ENCODE measurements around the gene NLGN1. TPM values are rescaled to one million over a fixed set of nuclear protein-coding genes. Genes with fewer than 3 reads are reported as not detected.

Gene NLGN1
- total RNA-seq, 3 donors from 2014 or later (not counting 1 experiment from before 2014, with no cell fraction given) = not detected

GRCh38 chr3:174253940-174254339 lies 856.4 kb downstream of the NLGN1 start:
- no peaks in the 10 kb centered on the region for H3K27me3 ChIP-seq (ENCODE audit: control insufficient read depth, insufficient read depth, low read length)
- no peaks in the 10 kb centered on the region for H3K9me3 ChIP-seq (ENCODE audit: control insufficient read depth, insufficient read depth, low read length)
- no peak overlapping the region for H3K27ac Mint-ChIP-seq
- DNase-seq (no peak), ATAC-seq (no peak)
- no peak overlapping the region for H3K4me3 Mint-ChIP-seq
- no peaks in the 10 kb centered on the region for H3K27me3 Mint-ChIP-seq (ENCODE audit: low read depth in 2 of 2)
- H3K4me1 Mint-ChIP-seq = no peaks in the 10 kb centered on the region
- H3K27ac ChIP-seq (ENCODE audit: low read length) = no peak overlapping the region
- H3K4me3 ChIP-seq (ENCODE audit: low read length) = no peak overlapping the region
- no peaks in the 10 kb centered on the region for H3K36me3 ChIP-seq (ENCODE audit: control insufficient read depth, insufficient read depth, low read length)
- H3K4me1 ChIP-seq (ENCODE audit: control insufficient read depth, insufficient read depth, low read length) = no peaks in the 10 kb centered on the region
- TF ChIP-seq CTCF (IDR thresholded peaks at IDR 0.05) = no peak
- no peaks in the 10 kb centered on the region for H3K36me3 Mint-ChIP-seq
- intact Hi-C loops (cut with micrococcal nuclease) = no loop called here
- H3K9me3 Mint-ChIP-seq = peaks cover 4 to 12% of the 10 kb centered on the region in 2 donors
- 92% methylated on average over 3 of the region's 4 CpGs for WGBS (ENCODE audit: insufficient coverage)

DNA sequence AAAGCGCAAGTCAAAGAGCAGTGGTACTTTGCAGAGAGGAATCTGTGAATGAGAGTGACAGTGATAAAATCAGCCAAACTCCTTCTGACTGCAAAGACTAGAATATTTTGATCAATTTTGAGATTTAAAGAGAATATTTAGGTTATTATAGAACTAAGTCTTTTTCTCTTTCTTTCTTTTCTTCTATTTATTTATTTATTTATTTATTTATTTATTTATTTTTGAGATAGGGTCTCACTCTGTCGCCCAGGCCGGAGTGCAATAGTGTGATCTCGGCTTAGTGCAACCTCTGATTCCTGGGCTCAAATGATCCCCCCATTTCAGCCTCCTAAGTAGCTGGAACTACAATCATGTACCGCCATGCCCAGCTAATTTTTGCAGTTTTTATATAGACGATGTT lies 857.9 kb downstream of the NLGN1 start:
- WGBS (ENCODE audit: insufficient coverage) = 92% methylated on average over 5 of the region's 6 CpGs
- DNase-seq (no peak), ATAC-seq (no peak)
- no peak overlapping the region for H3K27ac Mint-ChIP-seq
- Histone ChIP-seq H3K4me3 (ENCODE audit: low read length) (no peak overlapping the region), H3K36me3 (ENCODE audit: control insufficient read depth, insufficient read depth, low read length) (no peaks in the 10 kb centered on the region), H3K9me3 (ENCODE audit: control insufficient read depth, insufficient read depth, low read length) (no peaks in the 10 kb centered on the region), H3K27ac (ENCODE audit: low read length) (no peak overlapping the region), H3K27me3 (ENCODE audit: control insufficient read depth, insufficient read depth, low read length) (no peaks in the 10 kb centered on the region), H3K4me1 (ENCODE audit: control insufficient read depth, insufficient read depth, low read length) (no peaks in the 10 kb centered on the region)
- no peaks in the 10 kb centered on the region for H3K27me3 Mint-ChIP-seq (ENCODE audit: low read depth in 2 of 2)
- no peak for TF ChIP-seq CTCF (IDR thresholded peaks at IDR 0.05)
- H3K4me1 Mint-ChIP-seq = no peaks in the 10 kb centered on the region
- intact Hi-C loops (cut with micrococcal nuclease) = no loop called here
- no peak overlapping the region for H3K4me3 Mint-ChIP-seq
- H3K9me3 Mint-ChIP-seq = peaks cover 4 to 7% of the 10 kb centered on the region in 2 donors
- H3K36me3 Mint-ChIP-seq = no peaks in the 10 kb centered on the region

- Mint-ChIP-seq H3K4me3 (no peak overlapping the region), H3K27ac (no peak overlapping the region), H3K4me1 (no peaks in the 10 kb centered on the region), H3K27me3 (ENCODE audit: low read depth in 2 of 2) (no peaks in the 10 kb centered on the region), H3K9me3 (peaks cover 0 to 3% of the 10 kb centered on the region in 2 donors), H3K36me3 (no peaks in the 10 kb centered on the region)
- no peak overlapping the region for H3K27ac ChIP-seq (ENCODE audit: low read length)
- H3K4me1 ChIP-seq (ENCODE audit: control insufficient read depth, insufficient read depth, low read length) = no peaks in the 10 kb centered on the region
- no peaks in the 10 kb centered on the region for H3K36me3 ChIP-seq (ENCODE audit: control insufficient read depth, insufficient read depth, low read length)
- ATAC-seq = no peak
- 100% methylated on average over 2 of the region's 2 CpGs for WGBS (ENCODE audit: insufficient coverage)
- DNase-seq = no peak
- H3K9me3 ChIP-seq (ENCODE audit: control insufficient read depth, insufficient read depth, low read length) = no peaks in the 10 kb centered on the region
- no peak for TF ChIP-seq CTCF (IDR thresholded peaks at IDR 0.05)
- intact Hi-C loops (cut with micrococcal nuclease) = no loop called here
- H3K4me3 ChIP-seq (ENCODE audit: low read length) = no peak overlapping the region
- H3K27me3 ChIP-seq (ENCODE audit: control insufficient read depth, insufficient read depth, low read length) = no peaks in the 10 kb centered on the region
Observed at GRCh38 chr3:174266476-174266875, 868.9 kb downstream of the NLGN1 start.

DNA sequence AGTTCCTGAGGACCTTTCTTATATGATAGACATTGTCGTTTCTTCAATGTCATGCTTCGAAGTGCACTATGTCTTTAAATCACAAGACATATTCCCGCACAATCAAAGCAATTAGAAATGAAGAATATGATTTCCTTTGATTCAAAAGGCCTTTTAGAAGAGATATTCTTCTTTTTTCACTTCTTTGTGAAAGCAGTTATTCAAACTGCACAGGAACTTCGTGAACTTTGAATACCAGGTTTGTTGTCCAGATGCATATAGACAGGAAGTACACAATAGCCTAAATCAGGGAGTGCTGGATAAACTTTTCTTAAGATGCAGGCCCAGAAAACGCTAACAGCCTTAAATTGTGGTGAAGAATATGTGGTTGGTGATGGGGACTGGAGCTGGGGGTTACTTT lies 870.5 kb downstream of the NLGN1 start:
- intact Hi-C loops (cut with micrococcal nuclease) = no loop called here
- H3K36me3 Mint-ChIP-seq = no peaks in the 10 kb centered on the region
- H3K4me1 Mint-ChIP-seq = no peaks in the 10 kb centered on the region
- no peaks in the 10 kb centered on the region for H3K36me3 ChIP-seq (ENCODE audit: control insufficient read depth, insufficient read depth, low read length)
- DNase-seq (no peak), ATAC-seq (no peak)
- 68% methylated on average over 2 of the region's 5 CpGs for whole genome bisulfite sequencing (ENCODE audit: insufficient coverage)
- H3K4me3 Mint-ChIP-seq = no peak overlapping the region
- no peak for TF ChIP-seq CTCF (IDR thresholded peaks at IDR 0.05)
- H3K4me3 ChIP-seq (ENCODE audit: low read length) = no peak overlapping the region
- no peaks in the 10 kb centered on the region for H3K27me3 ChIP-seq (ENCODE audit: control insufficient read depth, insufficient read depth, low read length)
- peaks cover 0 to 8% of the 10 kb centered on the region in 2 donors for H3K9me3 Mint-ChIP-seq
- no peak overlapping the region for H3K27ac Mint-ChIP-seq
- H3K27ac ChIP-seq (ENCODE audit: low read length) = no peak overlapping the region
- no peaks in the 10 kb centered on the region for H3K4me1 ChIP-seq (ENCODE audit: control insufficient read depth, insufficient read depth, low read length)
- no peaks in the 10 kb centered on the region for H3K9me3 ChIP-seq (ENCODE audit: control insufficient read depth, insufficient read depth, low read length)
- no peaks in the 10 kb centered on the region for H3K27me3 Mint-ChIP-seq (ENCODE audit: low read depth in 2 of 2)
